Liver (tissue), 3 donors: ENCODE data around the gene GALNT17.

Source experiments
- CTCF ChIP-seq: fragments of 150-350 bp; IDR thresholded peaks from 2 replicates; pipeline ENCODE4 v1.5.1; 2017; ENCODE audit warnings: improper control_type of control experiment, low read depth, low read length; ENCODE audit not compliant: missing input control
- EGR1 ChIP-seq, 2 donors: IDR thresholded peaks; 2 replicates each; pipeline ENCODE4 v1.6.1; 2016 to 2018; ENCODE audit warnings: antibody characterized with exemption in 2 of 2, low read depth in 2 of 2
- FOXA1 ChIP-seq: IDR thresholded peaks from 2 replicates; pipeline ENCODE4 v1.6.1; 2016; ENCODE audit warnings: antibody characterized with exemption
- GABPA ChIP-seq, 2 donors: IDR thresholded peaks in 1 of 2; conservative IDR thresholded peaks in 1 of 2; 2 replicates each; pipeline ENCODE4 v1.6.1; 2016; ENCODE audit warnings: antibody characterized with exemption in 2 of 2, mild to moderate bottlenecking in 1 of 2, moderate library complexity in 1 of 2
- HNF4A ChIP-seq, 2 donors: conservative IDR thresholded peaks; 2 replicates each; pipeline ENCODE4 v1.6.1; 2016; ENCODE audit warnings: antibody characterized with exemption in 2 of 2, mild to moderate bottlenecking in 2 of 2
- JUND ChIP-seq, 2 donors: IDR thresholded peaks; 2 replicates each; pipeline ENCODE4 v1.6.1; 2016; ENCODE audit warnings: antibody characterized with exemption in 2 of 2
- MAX ChIP-seq: IDR thresholded peaks from 2 replicates; pipeline ENCODE4 v1.6.1; 2016; ENCODE audit warnings: antibody characterized with exemption
- RAD21 ChIP-seq, 2 donors: IDR thresholded peaks; 2 replicates each; pipeline ENCODE4 v1.6.1; 2016; ENCODE audit warnings: antibody characterized with exemption in 2 of 2, mild to moderate bottlenecking in 2 of 2
- REST ChIP-seq: IDR thresholded peaks from 2 replicates; pipeline ENCODE4 v1.6.1; 2016; ENCODE audit warnings: antibody characterized with exemption, mild to moderate bottlenecking
- SP1 ChIP-seq: IDR thresholded peaks from 2 replicates; pipeline ENCODE4 v1.6.1; 2018; ENCODE audit warnings: antibody characterized with exemption, mild to moderate bottlenecking
- TAF1 ChIP-seq: conservative IDR thresholded peaks from 2 replicates; pipeline ENCODE4 v1.6.1; 2016; ENCODE audit warnings: antibody characterized with exemption, mild to moderate bottlenecking
- YY1 ChIP-seq: IDR thresholded peaks from 2 replicates; pipeline ENCODE4 v1.6.1; 2016; ENCODE audit warnings: antibody characterized with exemption, mild to moderate bottlenecking
- donor health status: healthy.
- donor health status: healthy.

GRCh38 chr7:71206184-71206583, 74.2 kb downstream of the GALNT17 start:
- no peak for TF ChIP-seq CTCF
- TF ChIP-seq REST: no peak
- no peak for TF ChIP-seq JUND (IDR thresholded peaks at IDR 0.05)
- no peak for TF ChIP-seq RAD21 (IDR thresholded peaks at IDR 0.05)
- TF ChIP-seq MAX: no peak
- TF ChIP-seq EGR1 (IDR thresholded peaks at IDR 0.05; ENCODE audit: low read depth in 2 of 2): no peak
- no peak for TF ChIP-seq FOXA1
- no peak for TF ChIP-seq YY1
- TF ChIP-seq TAF1: no peak
- TF ChIP-seq GABPA (IDR thresholded peaks at IDR 0.05 in 1 of 2, conservative IDR thresholded peaks at IDR 0.05 in 1 of 2): no peak
- TF ChIP-seq SP1: no peak
- no peak for TF ChIP-seq HNF4A (conservative IDR thresholded peaks at IDR 0.05)
